Gastrocnemius medialis (tissue), 4 donors: ENCODE measurements around the gene ASTN2.

ENCODE experiments used
- POLR2A ChIP-seq, 2 donors: fragments of 450-650 bp; IDR thresholded peaks; one replicate each; pipeline ENCODE4 v1.6.1; 2017; ENCODE audit warnings: antibody characterized with exemption in 2 of 2, mild to moderate bottlenecking in 2 of 2, moderate library complexity in 2 of 2
- TF ChIP-seq, protein P1 (sequence below), 5 experiments: fragments of 450-650 bp in 3 of 5; fragments of 200-600 bp in 2 of 5; sonication (generic) in 2 of 5; IDR thresholded peaks in 4 of 5; conservative IDR thresholded peaks in 1 of 5; 1 replicate in 4 of 5; 2 replicates in 1 of 5; pipeline ENCODE4 v1.5.1; 2016 to 2019; ENCODE audit warnings: antibody characterized with exemption in 5 of 5, mild to moderate bottlenecking in 3 of 5, moderate library complexity in 3 of 5

DNA sequence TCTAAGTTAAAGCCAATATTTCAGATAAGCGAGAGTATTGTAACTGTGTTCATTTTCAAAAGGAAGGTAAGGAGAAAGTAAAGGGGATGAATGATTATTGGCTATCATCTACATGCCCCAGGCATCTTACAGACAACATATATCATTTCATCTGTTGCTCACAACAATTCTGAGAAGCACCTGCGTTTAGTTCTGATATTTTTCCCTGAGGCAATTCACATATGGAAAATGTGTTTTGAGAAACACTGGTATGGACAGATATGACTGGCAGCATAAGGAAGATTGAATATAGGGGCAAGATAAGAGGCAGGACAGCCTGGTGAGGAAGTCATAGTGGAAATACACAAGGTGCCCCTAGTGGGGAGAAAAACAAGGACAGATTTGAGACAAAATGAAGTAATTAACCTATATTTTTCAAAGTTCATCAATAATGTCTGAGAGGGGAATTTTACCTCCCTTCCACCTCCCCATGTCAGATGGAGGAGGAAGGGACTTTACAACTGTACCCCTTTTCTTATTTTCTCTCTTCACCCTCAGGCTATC is 815.4 kb downstream of the ASTN2 start:
- no peak for TF ChIP-seq POLR2A (IDR thresholded peaks at IDR 0.05)
- TF ChIP-seq, protein P1, sequence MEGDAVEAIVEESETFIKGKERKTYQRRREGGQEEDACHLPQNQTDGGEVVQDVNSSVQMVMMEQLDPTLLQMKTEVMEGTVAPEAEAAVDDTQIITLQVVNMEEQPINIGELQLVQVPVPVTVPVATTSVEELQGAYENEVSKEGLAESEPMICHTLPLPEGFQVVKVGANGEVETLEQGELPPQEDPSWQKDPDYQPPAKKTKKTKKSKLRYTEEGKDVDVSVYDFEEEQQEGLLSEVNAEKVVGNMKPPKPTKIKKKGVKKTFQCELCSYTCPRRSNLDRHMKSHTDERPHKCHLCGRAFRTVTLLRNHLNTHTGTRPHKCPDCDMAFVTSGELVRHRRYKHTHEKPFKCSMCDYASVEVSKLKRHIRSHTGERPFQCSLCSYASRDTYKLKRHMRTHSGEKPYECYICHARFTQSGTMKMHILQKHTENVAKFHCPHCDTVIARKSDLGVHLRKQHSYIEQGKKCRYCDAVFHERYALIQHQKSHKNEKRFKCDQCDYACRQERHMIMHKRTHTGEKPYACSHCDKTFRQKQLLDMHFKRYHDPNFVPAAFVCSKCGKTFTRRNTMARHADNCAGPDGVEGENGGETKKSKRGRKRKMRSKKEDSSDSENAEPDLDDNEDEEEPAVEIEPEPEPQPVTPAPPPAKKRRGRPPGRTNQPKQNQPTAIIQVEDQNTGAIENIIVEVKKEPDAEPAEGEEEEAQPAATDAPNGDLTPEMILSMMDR (IDR thresholded peaks at IDR 0.05 in 4 of 5, conservative IDR thresholded peaks at IDR 0.05 in 1 of 5): no peak
